SU-DHL-6 (cell line): ENCODE measurements around the gene C1orf210.

ENCODE experiments used
- H2AFZ ChIP-seq: fragments of 200-600 bp; sonication (generic); 2 replicates; pipeline ENCODE4 v1.6.1; 2014; ENCODE audit warnings: low read depth, mild to moderate bottlenecking, moderate library complexity, mixed read lengths, antibody characterized with exemption, low read length; ENCODE audit not compliant: severe bottlenecking
- H3F3A ChIP-seq: fragments of 200-600 bp; shearing (Covaris generic); 2 replicates; pipeline ENCODE4 v1.6.0; 2016; ENCODE audit warnings: antibody characterized with exemption, mild to moderate bottlenecking; ENCODE audit not compliant: insufficient read depth
- H3K27ac ChIP-seq: fragments of 200-600 bp; sonication (generic); 2 replicates; pipeline ENCODE4 v1.5.1; 2016; ENCODE audit warnings: low read depth, mild to moderate bottlenecking, low read length, moderate library complexity, mixed read lengths
- H3K27me3 ChIP-seq: fragments of 200-600 bp; sonication (generic), shearing (Covaris generic); 2 replicates; pipeline ENCODE4 v1.6.0; 2014; ENCODE audit warnings: mild to moderate bottlenecking, low read length
- H3K36me3 ChIP-seq: fragments of 200-600 bp; sonication (generic); 2 replicates; pipeline ENCODE4 v1.6.1; 2014; ENCODE audit warnings: mild to moderate bottlenecking, low read length, mixed read lengths
- H3K4me2 ChIP-seq: fragments of 300-600, 200-600 bp; shearing (Covaris generic), sonication (generic); 2 replicates; pipeline ENCODE4 v1.6.0; 2014; ENCODE audit warnings: low read length, low read depth, mild to moderate bottlenecking; ENCODE audit not compliant: poor library complexity, severe bottlenecking
- H3K4me3 ChIP-seq: fragments of 200-600 bp; sonication (generic); 2 replicates; pipeline ENCODE4 v1.5.1; 2014; ENCODE audit warnings: antibody characterized with exemption, low read length, mild to moderate bottlenecking, mixed read lengths; ENCODE audit not compliant: insufficient read depth, poor library complexity, severe bottlenecking
- H3K79me2 ChIP-seq: fragments of 200-600 bp; sonication (generic); 2 replicates; pipeline ENCODE4 v1.6.1; 2014; ENCODE audit warnings: mild to moderate bottlenecking, low read length, moderate library complexity; ENCODE audit not compliant: insufficient read depth
- H3K9ac ChIP-seq: fragments of 200-600 bp; sonication (generic); 2 replicates; pipeline ENCODE4 v1.7.0; 2014; ENCODE audit warnings: mild to moderate bottlenecking, low read length
- H3K9me2 ChIP-seq: fragments of 200-600 bp; sonication (generic); replicated peaks from 2 replicates; pipeline ENCODE4 v1.6.1; 2014; ENCODE audit warnings: low read length; ENCODE audit not compliant: insufficient read depth
- H3K9me3 ChIP-seq: fragments of 200-600 bp; sonication (generic); 2 replicates; pipeline ENCODE4 v1.6.1; 2014; ENCODE audit warnings: low read length, mixed read lengths; ENCODE audit not compliant: insufficient read depth
- H4K20me1 ChIP-seq: fragments of 200-600 bp; sonication (generic); 2 replicates; pipeline ENCODE4 v1.6.1; 2014; ENCODE audit warnings: low read depth, mild to moderate bottlenecking, antibody characterized with exemption, low read length, moderate library complexity, mixed read lengths
- CTCF ChIP-seq: fragments of 200-600 bp; sonication (generic); IDR thresholded peaks from one replicate; pipeline ENCODE4 v1.5.1; 2017; ENCODE audit warnings: antibody characterized with exemption, mild to moderate bottlenecking, low read length, moderate library complexity; ENCODE audit not compliant: insufficient read depth, poor library complexity, severe bottlenecking
- EZH2phosphoT487 ChIP-seq: fragments of 200-600 bp; sonication (generic), shearing (Covaris generic); conservative IDR thresholded peaks from 2 replicates; pipeline ENCODE4 v1.6.1; 2018; ENCODE audit warnings: mild to moderate bottlenecking, antibody characterized with exemption, low read length, moderate library complexity, mixed read lengths

Gene C1orf210

GRCh38 chr1:43292216-43292615, 6.8 kb upstream of the C1orf210 start:
- no peak overlapping the region for H3K9ac ChIP-seq
- no peak overlapping the region for H2AFZ ChIP-seq
- H3K79me2 ChIP-seq = no peaks in the 10 kb centered on the region
- H3K27ac ChIP-seq = no peak overlapping the region
- H4K20me1 ChIP-seq = no peaks in the 10 kb centered on the region
- no peak overlapping the region for H3K4me2 ChIP-seq
- H3K4me3 ChIP-seq = no peak overlapping the region
- H3F3A ChIP-seq = no peaks in the 10 kb centered on the region
- H3K27me3 ChIP-seq = no peaks in the 10 kb centered on the region
- no peaks in the 10 kb centered on the region for H3K9me2 ChIP-seq
- H3K36me3 ChIP-seq = no peaks in the 10 kb centered on the region
- H3K9me3 ChIP-seq = no peaks in the 10 kb centered on the region
- TF ChIP-seq CTCF (no peak), EZH2phosphoT487 (no peak)

- H3K27me3 ChIP-seq = no peaks in the 10 kb centered on the region
- H2AFZ ChIP-seq = no peak overlapping the region
- H3K27ac ChIP-seq = no peak overlapping the region
- H3K4me3 ChIP-seq = no peak overlapping the region
- H3K4me2 ChIP-seq = no peak overlapping the region
- no peaks in the 10 kb centered on the region for H3K9me2 ChIP-seq
- H3K9ac ChIP-seq = no peak overlapping the region
- H4K20me1 ChIP-seq = no peaks in the 10 kb centered on the region
- TF ChIP-seq EZH2phosphoT487 (no peak), CTCF (no peak)
- no peaks in the 10 kb centered on the region for H3K79me2 ChIP-seq
- H3K9me3 ChIP-seq = no peaks in the 10 kb centered on the region
- no peaks in the 10 kb centered on the region for H3F3A ChIP-seq
- H3K36me3 ChIP-seq = no peaks in the 10 kb centered on the region
These were observed 3.7 kb upstream of the C1orf210 start for GRCh38 chr1:43288785-43289706.

GRCh38 chr1:43288058-43288784, 2.8 kb upstream of the C1orf210 start:
- TF ChIP-seq EZH2phosphoT487 (no peak), CTCF (no peak)
- Histone ChIP-seq H3K27me3 (no peaks in the 10 kb centered on the region), H4K20me1 (no peaks in the 10 kb centered on the region), H3K4me3 (no peak overlapping the region), H3K36me3 (no peaks in the 10 kb centered on the region), H3K79me2 (no peaks in the 10 kb centered on the region), H3K9me3 (no peaks in the 10 kb centered on the region), H3K27ac (no peak overlapping the region), H2AFZ (no peak overlapping the region), H3F3A (no peaks in the 10 kb centered on the region), H3K4me2 (no peak overlapping the region), H3K9me2 (no peaks in the 10 kb centered on the region), H3K9ac (no peak overlapping the region)
